Measurements from ENCODE around the gene SLC2A6. TPM values are rescaled to one million over a fixed set of nuclear protein-coding genes. Genes with fewer than 3 reads are reported as not detected.
A peak's percentile ranks its signal among the peaks of the same experiment; 100 is the strongest.

Gene SLC2A6
- total RNA-seq, 1 donor from 2014 or later: 10.5 TPM

GRCh38 chr9:133505901-133506652 is 27.2 kb upstream of the SLC2A6 start:
- no peaks in the 10 kb centered on the region for H3K27me3 ChIP-seq (ENCODE audit: low read depth)
- H3K4me1 ChIP-seq: peaks cover 31% of the 10 kb centered on the region
- intact Hi-C loops (cut with DNase I): no loop called here
- H3K4me3 ChIP-seq: no peak overlapping the region
- no peak for DNase-seq
- no peaks in the 10 kb centered on the region for H3K36me3 ChIP-seq
- H3K27ac ChIP-seq: peak overlapping the region; percentile 69
- H3K9me3 ChIP-seq: peaks cover 14% of the 10 kb centered on the region
- ATAC-seq: peak; percentile 18 to 31
- TF ChIP-seq, protein P1, sequence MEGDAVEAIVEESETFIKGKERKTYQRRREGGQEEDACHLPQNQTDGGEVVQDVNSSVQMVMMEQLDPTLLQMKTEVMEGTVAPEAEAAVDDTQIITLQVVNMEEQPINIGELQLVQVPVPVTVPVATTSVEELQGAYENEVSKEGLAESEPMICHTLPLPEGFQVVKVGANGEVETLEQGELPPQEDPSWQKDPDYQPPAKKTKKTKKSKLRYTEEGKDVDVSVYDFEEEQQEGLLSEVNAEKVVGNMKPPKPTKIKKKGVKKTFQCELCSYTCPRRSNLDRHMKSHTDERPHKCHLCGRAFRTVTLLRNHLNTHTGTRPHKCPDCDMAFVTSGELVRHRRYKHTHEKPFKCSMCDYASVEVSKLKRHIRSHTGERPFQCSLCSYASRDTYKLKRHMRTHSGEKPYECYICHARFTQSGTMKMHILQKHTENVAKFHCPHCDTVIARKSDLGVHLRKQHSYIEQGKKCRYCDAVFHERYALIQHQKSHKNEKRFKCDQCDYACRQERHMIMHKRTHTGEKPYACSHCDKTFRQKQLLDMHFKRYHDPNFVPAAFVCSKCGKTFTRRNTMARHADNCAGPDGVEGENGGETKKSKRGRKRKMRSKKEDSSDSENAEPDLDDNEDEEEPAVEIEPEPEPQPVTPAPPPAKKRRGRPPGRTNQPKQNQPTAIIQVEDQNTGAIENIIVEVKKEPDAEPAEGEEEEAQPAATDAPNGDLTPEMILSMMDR (IDR thresholded peaks at IDR 0.05): no peak

- TF ChIP-seq, protein P1 (IDR thresholded peaks at IDR 0.05): no peak
- H3K27ac ChIP-seq: peak overlapping the region; percentile 69
- H3K36me3 ChIP-seq: no peaks in the 10 kb centered on the region
- DNase-seq: no peak
- H3K4me1 ChIP-seq: peaks cover 31% of the 10 kb centered on the region
- no peaks in the 10 kb centered on the region for H3K27me3 ChIP-seq (ENCODE audit: low read depth)
- ATAC-seq: no peak
- H3K4me3 ChIP-seq: no peak overlapping the region
- H3K9me3 ChIP-seq: peaks cover 14% of the 10 kb centered on the region
- intact Hi-C loops (cut with DNase I): no loop called here
These were observed 26.4 kb upstream of the SLC2A6 start for GRCh38 chr9:133505186-133505830.

DNA sequence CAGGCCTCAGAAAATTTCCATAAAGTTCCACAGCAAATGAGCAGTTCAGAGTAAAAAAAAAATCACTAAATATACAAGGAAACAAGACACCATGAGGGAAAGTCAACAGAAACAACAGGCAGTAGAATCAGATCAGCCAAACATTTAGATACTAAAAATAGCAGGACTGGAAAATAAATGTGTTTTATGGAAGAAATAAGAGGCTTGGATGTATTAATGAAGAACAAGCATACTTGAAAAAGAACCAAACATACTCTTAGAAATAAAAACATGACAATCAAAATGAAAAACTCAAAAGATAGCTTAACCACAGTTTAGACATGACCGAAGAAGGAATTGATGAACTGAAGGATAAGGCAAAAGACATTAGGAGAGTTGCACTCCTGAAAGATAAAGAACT is 23.2 kb upstream of the SLC2A6 start:
- ATAC-seq (no peak), DNase-seq (no peak)
- H3K4me3 ChIP-seq: no peak overlapping the region
- H3K36me3 ChIP-seq: no peaks in the 10 kb centered on the region
- peaks cover 18% of the 10 kb centered on the region for H3K4me1 ChIP-seq
- peaks cover 4% of the 10 kb centered on the region for H3K27me3 ChIP-seq (ENCODE audit: low read depth)
- TF ChIP-seq, protein P1 (IDR thresholded peaks at IDR 0.05): no peak
- H3K27ac ChIP-seq: no peak overlapping the region
- H3K9me3 ChIP-seq: peaks cover 14% of the 10 kb centered on the region
- intact Hi-C loops (cut with DNase I): no loop called here

- peaks cover 5% of the 10 kb centered on the region for H3K4me1 ChIP-seq
- TF ChIP-seq, protein P1 (IDR thresholded peaks at IDR 0.05): no peak
- no peaks in the 10 kb centered on the region for H3K36me3 ChIP-seq
- ATAC-seq: no peak
- intact Hi-C loops (cut with DNase I): no loop called here
- peak overlapping the region; percentile 64 for H3K27ac ChIP-seq
- H3K27me3 ChIP-seq (ENCODE audit: low read depth): peaks cover 11% of the 10 kb centered on the region
- H3K4me3 ChIP-seq: no peak overlapping the region
- H3K9me3 ChIP-seq: peaks cover 14% of the 10 kb centered on the region
- DNase-seq: no peak
These were observed 21.0 kb upstream of the SLC2A6 start for GRCh38 chr9:133499892-133500270.

- peak overlapping the region; percentile 64 for H3K27ac ChIP-seq
- ATAC-seq: peak; percentile 72 to 84
- TF ChIP-seq, protein P1 (IDR thresholded peaks at IDR 0.05): peak; percentile 18
- H3K27me3 ChIP-seq (ENCODE audit: low read depth): peaks cover 11% of the 10 kb centered on the region
- no peak overlapping the region for H3K4me3 ChIP-seq
- H3K4me1 ChIP-seq: peaks cover 5% of the 10 kb centered on the region
- H3K36me3 ChIP-seq: no peaks in the 10 kb centered on the region
- peaks cover 14% of the 10 kb centered on the region for H3K9me3 ChIP-seq
- DNase-seq: peak; percentile 56
- intact Hi-C loops (cut with DNase I): no loop called here
These were observed 20.4 kb upstream of the SLC2A6 start for GRCh38 chr9:133499132-133499891.
